GM19324 (cell line): Measurements from ENCODE around the gene RAP1GAP.

Experiments used
- ATAC-seq: cut with Tn5 transposase; IDR thresholded peaks from one replicate; pipeline ENCODE4 v1.9.1; 2021; ENCODE audit warnings: mild to moderate bottlenecking, moderate library complexity; ENCODE audit not compliant: unreplicated experiment, low FRiP score

RAP1GAP gene

GRCh38 chr1:21596628-21597027 is 72.5 kb downstream of the RAP1GAP start:
- no peak for ATAC-seq

DNA sequence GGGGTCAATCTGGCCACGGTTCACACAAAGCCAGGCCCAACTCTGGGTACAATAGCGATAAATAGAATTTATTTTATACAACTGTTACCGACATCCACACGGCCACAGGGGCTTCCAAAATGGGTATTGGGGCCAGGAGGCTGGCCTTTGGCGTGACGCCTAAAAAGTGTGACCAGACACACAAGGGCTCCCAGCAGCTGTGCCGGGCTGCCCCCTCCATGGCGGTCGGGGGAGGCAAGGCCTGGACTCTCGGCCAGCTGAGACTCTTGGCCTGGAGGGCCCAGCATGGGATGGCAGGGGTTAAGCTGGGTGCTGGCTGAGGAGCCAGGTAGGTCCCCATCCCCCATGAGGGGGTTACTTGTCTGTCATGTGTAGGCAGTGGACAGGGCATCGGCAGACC is 73.0 kb downstream of the RAP1GAP start:
- no peak for ATAC-seq

DNA sequence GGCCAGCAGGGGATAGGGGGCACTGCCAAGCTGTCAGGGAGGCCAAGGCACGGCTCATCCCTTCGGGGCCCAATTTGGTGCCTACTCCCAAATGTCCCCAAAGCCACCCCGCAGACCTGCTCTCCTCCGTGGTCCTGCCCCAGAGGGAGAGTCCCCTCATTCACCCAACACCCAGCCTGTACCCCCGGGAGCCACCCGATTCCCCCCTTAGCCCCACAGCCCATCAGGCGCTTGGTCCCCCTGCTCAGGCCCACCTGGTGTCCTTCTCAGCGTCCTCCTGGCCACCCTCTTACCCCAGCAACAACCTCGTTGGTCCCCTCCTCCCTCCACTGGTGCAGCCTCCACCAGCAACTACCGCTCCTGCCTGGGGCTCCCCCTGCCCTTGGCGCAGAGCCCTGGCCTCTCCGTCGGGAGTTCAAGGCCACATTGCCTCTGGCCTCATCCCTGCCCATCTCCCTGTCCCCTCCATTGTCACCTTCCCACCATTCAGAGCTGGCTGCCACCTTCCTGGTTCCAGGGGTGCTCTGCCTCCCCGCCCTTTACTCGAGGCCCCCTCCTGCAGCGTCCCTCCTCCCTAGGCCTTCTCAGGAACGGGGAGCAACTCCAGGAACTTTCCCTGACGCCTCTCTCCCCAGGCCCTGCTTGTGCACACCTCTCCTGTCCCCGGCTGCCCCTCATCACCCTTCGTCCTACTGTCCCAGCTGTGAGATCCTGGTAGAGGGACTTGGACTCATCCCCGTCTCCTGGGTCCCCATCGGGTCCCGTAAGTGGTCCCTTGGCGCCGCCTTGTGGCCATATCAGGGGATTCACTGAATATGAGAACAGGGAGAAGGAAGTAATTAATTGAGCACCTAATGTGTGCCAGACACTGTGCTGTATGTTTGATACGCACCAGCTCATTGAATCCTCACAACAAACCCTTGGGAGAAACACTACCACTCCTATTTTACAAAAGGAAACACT is 73.9 kb downstream of the RAP1GAP start:
- ATAC-seq: no peak

GRCh38 chr1:21594501-21594900 is 74.7 kb downstream of the RAP1GAP start:
- ATAC-seq: no peak

DNA sequence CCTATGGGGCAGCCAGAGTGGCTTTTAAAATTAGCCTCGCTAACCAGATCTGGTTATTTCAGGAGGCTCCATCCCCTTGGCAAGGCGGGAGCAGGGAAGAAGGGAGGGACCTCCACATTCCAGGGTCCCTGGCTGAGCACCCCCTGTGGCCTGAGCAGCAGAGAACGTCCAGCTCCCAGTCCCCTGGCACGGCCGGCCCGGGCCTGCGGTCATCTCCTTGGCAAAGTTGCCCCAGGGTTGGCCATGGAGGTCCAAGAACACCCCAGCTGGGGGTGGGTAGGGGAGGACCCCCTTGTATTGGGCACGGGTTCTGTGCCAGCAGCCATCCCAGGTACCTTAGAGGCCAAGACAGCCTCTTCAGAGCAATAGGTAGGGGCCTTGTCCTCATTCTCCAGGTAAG is 75.9 kb downstream of the RAP1GAP start:
- ATAC-seq: no peak

DNA sequence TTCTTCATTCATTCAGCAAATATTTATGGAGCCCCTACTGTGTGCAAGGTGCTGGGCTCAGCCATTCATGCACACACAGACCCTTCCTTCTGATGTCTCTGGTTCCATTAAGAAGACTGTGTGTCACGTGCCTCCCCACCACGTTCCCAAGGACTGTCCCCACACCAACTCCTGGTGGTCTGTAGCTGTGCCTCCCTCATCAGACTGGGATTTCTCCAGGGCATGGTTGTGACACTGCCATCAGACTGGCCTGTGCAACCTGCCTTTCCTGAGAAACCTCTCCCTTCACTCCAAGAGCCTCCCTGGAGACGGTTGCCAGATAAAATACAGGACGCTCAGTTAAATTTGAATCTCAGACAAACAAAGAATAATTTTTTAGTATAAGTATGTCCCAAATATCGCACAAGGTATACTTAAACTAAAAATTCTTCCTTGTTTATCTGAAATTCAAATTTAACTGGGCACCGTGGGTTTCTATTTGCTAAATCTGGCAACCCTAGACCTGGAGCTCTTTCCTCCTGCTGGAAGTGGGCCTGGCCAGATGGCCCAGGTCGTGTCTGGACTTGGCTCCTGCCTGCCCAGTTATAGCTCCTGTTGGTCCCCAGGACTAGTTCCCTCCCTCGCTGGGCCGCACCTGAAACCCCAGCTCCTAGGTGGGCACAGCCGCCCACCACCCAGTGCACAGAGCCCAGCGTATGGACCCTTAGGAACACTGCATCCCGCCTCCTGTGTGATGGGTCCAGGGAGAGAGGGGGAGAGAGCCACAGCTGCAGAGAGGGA is 76.9 kb downstream of the RAP1GAP start:
- ATAC-seq: no peak

DNA sequence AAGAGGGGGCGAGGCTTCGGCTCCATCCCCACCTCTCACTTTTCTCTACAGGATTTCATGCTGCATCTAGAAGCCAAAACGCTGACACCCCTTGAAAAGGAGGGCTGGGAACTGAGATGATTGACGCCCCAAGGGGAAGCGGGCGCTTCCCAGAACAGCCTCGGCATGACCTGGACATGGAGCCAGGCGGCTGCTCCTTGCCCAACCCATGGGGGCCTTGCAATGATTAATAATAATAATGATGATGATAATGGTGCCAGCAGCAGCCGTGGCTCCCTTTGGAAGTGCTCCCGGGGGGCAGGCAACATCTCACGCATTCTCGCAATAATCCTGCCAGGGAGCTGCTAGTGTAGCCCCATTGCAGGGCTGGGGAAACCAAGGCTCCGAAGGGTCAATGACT is 78.2 kb downstream of the RAP1GAP start:
- ATAC-seq: no peak

GRCh38 chr1:21590126-21590880 is 78.9 kb downstream of the RAP1GAP start:
- no peak for ATAC-seq

DNA sequence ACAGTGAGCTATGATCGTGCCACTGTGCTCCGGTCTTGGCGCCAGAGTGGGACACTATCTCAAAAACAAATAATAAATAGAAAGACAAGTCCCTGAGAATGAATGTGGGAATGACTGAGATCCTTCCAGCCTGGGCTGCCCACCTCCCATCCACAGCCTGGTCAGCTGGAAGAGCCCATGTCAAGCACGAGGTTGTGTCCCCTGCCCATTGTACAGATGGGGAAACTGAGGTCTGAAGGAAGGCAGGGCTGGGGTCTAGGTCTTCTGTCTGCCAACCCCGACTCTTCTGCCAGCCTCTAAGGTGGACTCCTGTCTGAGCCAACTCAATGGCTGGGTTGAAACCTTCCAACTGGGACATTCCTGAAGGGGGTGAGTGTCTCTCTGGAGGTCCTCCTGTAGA is 79.5 kb downstream of the RAP1GAP start:
- no peak for ATAC-seq

- ATAC-seq: no peak
These were observed 81.6 kb downstream of the RAP1GAP start for GRCh38 chr1:21587602-21587953.

DNA sequence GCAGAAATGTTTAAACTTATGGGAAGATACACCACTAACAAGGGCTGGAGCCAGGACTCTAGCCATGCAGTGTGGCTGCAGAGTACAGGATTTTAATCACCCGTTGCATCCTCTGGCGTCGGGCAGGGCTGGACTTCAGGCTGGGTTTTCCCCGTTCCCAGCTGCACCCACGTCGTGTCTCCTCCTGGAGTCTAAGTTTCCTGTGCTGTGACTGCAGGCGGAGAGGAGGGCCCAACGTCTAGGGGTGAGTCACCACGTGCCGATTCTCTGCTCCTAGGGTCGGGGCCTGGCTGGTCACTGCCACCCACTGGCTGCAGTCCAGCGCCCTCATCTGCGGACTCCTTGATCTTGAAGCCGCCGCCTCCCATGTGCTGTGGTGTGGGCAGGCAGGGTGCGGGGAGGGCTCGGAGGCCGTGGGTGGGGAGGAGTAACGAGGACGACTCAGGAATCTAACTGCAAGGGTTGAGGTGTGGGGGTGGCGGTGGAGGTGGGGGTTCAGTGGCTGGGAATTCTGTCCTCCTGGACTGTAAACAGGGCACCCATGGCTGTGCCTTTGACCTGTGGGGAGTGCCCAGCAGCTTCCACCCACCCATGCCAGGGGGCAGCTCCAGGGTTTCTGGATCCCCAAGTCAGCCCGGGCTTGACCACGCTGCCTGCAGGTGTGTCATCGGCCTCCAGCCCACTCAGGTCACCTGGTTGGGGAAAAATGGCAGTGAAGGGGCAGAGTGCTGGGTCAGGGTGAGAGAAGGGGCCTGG is 82.1 kb downstream of the RAP1GAP start:
- ATAC-seq: no peak

- no peak for ATAC-seq
These were observed 82.9 kb downstream of the RAP1GAP start for GRCh38 chr1:21586222-21586621.

DNA sequence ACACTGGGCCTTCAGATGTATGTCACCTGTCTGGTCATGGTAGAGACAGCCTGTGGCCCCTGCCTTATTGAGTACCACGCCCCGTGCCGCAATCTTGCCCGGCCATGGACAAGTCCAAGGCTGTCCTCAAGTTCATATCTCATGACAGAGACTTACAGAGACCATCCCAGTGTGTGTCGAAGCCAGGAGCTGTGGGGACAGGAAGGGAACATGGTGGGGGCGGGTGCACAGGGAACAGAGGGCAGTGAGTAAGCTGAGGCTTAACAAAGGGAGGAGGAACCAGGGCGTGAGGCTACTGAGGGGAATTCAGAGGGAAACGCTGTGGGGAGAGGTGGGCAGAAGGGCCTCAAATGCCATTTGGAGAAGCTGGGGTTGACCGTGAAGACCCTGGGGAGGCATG is 84.1 kb downstream of the RAP1GAP start:
- no peak for ATAC-seq

GRCh38 chr1:21584096-21584495 is 85.1 kb downstream of the RAP1GAP start:
- no peak for ATAC-seq

- ATAC-seq: no peak
These were observed 89.4 kb downstream of the RAP1GAP start for GRCh38 chr1:21579791-21580190.

DNA sequence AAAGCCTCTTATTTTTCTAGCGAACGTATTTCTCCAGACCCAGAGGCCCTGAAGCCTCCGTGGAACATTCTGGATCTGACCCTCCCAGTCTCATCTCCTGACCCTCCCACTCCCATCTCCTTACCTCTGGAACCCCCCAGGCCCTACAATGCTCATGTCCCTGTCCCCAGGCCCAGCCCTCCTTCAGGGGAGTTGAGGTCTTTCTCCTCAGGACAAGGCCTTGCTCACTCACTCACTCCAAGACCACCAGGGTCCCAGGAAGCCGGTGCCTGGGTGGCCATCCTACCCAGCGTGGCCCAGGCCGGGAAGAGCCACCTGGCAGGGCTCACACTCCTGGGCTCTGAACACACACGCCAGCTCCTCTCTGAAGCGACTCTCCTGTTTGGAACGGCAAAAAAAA is 91.2 kb downstream of the RAP1GAP start:
- no peak for ATAC-seq

- ATAC-seq: no peak
These were observed 91.8 kb downstream of the RAP1GAP start for GRCh38 chr1:21577324-21577723.

DNA sequence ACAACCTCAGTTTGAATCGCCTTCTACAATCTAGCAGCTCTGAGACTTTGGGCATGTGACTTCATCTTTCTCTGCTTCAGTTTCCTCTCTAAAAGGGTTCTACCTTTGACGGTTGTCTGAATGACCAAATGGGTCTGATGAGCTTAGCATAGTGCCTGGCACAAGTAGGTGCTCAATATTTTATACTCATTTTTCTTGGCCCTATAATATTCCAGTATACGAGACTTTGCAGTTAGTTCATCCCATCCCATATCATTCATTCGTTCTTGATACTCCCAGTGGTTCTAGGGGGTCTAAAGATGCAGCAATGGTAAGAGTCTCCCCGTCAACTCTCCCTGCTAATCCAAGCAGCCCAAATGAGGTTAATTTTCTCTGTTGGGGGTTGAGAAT is 92.4 kb downstream of the RAP1GAP start:
- no peak for ATAC-seq

DNA sequence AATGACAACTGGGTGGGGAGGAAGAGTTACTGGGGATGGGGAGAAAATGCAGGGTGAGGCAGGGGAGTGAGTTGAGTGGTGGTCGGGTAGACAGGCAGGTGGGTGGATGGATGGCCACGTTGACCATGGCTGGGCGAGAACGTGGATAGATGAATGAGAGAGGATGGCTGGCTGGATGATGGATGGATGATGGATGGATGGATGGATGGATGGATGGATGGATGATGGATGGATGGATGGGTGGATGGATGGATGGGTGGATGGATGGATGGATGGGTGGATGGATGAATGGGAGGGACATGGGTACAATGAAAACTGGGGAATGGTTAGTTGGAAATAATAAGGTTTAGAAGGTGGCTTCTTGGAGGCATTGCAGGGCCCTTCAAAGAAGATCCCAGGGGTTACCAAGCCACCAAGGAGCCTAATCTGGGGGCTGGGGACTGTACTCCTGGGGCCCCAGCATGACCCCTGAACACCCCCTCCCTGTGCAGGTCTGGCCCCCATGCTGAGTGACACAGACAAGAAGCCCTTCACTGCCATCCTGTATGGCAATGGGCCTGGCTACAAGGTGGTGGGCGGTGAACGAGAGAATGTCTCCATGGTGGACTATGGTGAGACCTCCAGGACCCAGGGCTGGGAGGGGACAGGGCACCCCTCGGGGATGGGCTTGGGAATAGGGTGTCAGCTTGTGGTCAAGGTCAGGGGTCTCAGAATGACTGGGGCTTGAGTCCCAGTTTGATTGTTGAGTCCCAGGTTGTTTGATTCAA is 92.9 kb downstream of the RAP1GAP start:
- ATAC-seq: no peak
